Measurements from ENCODE around the gene MAGEA9B. TPM values are rescaled to one million over a fixed set of nuclear protein-coding genes. Genes with fewer than 3 reads are reported as not detected.

The MAGEA9B gene
- total and polyA plus RNA-seq, 4 donors: not detected

- Histone ChIP-seq H3K9me3 (ENCODE audit: control insufficient read depth in 4 of 4, low read length in 3 of 4) (no peaks in the 10 kb centered on the region), H3K4me3 (ENCODE audit: low read depth in 1 of 3, low read length in 3 of 3) (peak within 1 kb of the TSS; percentile 69 to 87 (median 71)), H3K27ac (ENCODE audit: low read depth in 1 of 2, low read length in 2 of 2) (peak within 1 kb of the TSS; percentile 35 to 56), H3K4me1 (ENCODE audit: control insufficient read depth in 4 of 4, insufficient read depth in 4 of 4, low read length in 3 of 4) (peaks cover 0 to 20% (median 7%) of the 10 kb centered on the region in 4 donors), H3K36me3 (ENCODE audit: control insufficient read depth in 4 of 4, insufficient read depth in 3 of 4, low read depth in 1 of 4, low read length in 3 of 4) (no peaks in the 10 kb centered on the region), H3K27me3 (ENCODE audit: control insufficient read depth in 4 of 4, insufficient read depth in 4 of 4, low read length in 3 of 4) (no peaks in the 10 kb centered on the region), H3K9ac (ENCODE audit: low read depth in 1 of 2, low read length in 2 of 2) (peak within 1 kb of the TSS; percentile 7 to 64)
- WGBS: under 1% methylated on average over 100 of the region's 102 CpGs
- TF ChIP-seq FOXA2 (IDR thresholded peaks at IDR 0.05) (no peak), ATF3 (IDR thresholded peaks at IDR 0.05) (no peak), EGR1 (IDR thresholded peaks at IDR 0.05; ENCODE audit: low read depth in 2 of 2) (no peak), JUND (IDR thresholded peaks at IDR 0.05) (no peak), RXRA (IDR thresholded peaks at IDR 0.05) (no peak), HNF4G (IDR thresholded peaks at IDR 0.05) (no peak), MAX (IDR thresholded peaks at IDR 0.05) (no peak), RAD21 (IDR thresholded peaks at IDR 0.05) (no peak), YY1 (IDR thresholded peaks at IDR 0.05) (no peak)
- peak; percentile 69 for DNase-seq (ENCODE audit: low spot score)
Observed at GRCh38 chrX:149631234-149632165, 44.2 kb upstream of the MAGEA9B start, which contains the start of gene TMEM185A. Gene TMEM185A, minus strand, starts transcription at chrX:149631792. Its CDS starts 212 bp downstream, at chrX:149631580.

- Histone ChIP-seq H3K36me3 (ENCODE audit: control insufficient read depth in 4 of 4, insufficient read depth in 3 of 4, low read depth in 1 of 4, low read length in 3 of 4) (no peaks in the 10 kb centered on the region), H3K27ac (ENCODE audit: low read depth in 1 of 2, low read length in 2 of 2) (peak overlapping the region; percentile 33 to 56), H3K27me3 (ENCODE audit: control insufficient read depth in 4 of 4, insufficient read depth in 4 of 4, low read length in 3 of 4) (no peaks in the 10 kb centered on the region), H3K4me3 (ENCODE audit: low read depth in 1 of 3, low read length in 3 of 3) (peak overlapping the region; percentile 69 to 87 (median 71)), H3K4me1 (ENCODE audit: control insufficient read depth in 4 of 4, insufficient read depth in 4 of 4, low read length in 3 of 4) (peaks cover 0 to 20% (median 7%) of the 10 kb centered on the region in 4 donors), H3K9me3 (ENCODE audit: control insufficient read depth in 4 of 4, low read length in 3 of 4) (no peaks in the 10 kb centered on the region), H3K9ac (ENCODE audit: low read depth in 1 of 2, low read length in 2 of 2) (peak overlapping the region; percentile 7 to 64)
- no peak for TF ChIP-seq ATF3 (IDR thresholded peaks at IDR 0.05)
- TF ChIP-seq REST (IDR thresholded peaks at IDR 0.05): no peak
- peak in 1 of 2 donors; percentile 25 for TF ChIP-seq RAD21 (IDR thresholded peaks at IDR 0.05)
- TF ChIP-seq CTCF (IDR thresholded peaks at IDR 0.05; ENCODE audit: low read depth, low read length, missing input control): peak; percentile 13
- TF ChIP-seq FOXA2 (IDR thresholded peaks at IDR 0.05): no peak
- no peak for TF ChIP-seq NR2F2 (IDR thresholded peaks at IDR 0.05)
- TF ChIP-seq YY1 (IDR thresholded peaks at IDR 0.05): no peak
- DNase-seq (ENCODE audit: low spot score): no peak
- WGBS: 5% methylated on average over 16 of the region's 16 CpGs
Observed at GRCh38 chrX:149630681-149631233, 43.5 kb upstream of the MAGEA9B start.

All from liver (tissue), 9 donors.